ENCODE measurements around the gene MAPK9.

Gene MAPK9

GRCh38 chr5:180291943-180292831 lies at the start of gene MAPK9:
TSS of gene MAPK9 (minus strand) at chr5:180292083. CDS start at chr5:180280561, 11,522 bp downstream.
- in situ Hi-C loops (cut with HindIII; ENCODE audit: low sequenced_read_pairs) = no loop called here

- in situ Hi-C loops (cut with HindIII; ENCODE audit: low sequenced_read_pairs) = no loop called here
These were observed 49.7 kb upstream of the MAPK9 start for GRCh38 chr5:180341595-180341994.

GRCh38 chr5:180340856-180341255 lies 49.0 kb upstream of the MAPK9 start:
- in situ Hi-C loops (cut with HindIII; ENCODE audit: low sequenced_read_pairs) = no loop called here

- in situ Hi-C loops (cut with HindIII; ENCODE audit: low sequenced_read_pairs) = no loop called here
These were observed 47.8 kb upstream of the MAPK9 start for GRCh38 chr5:180339583-180340183.

- in situ Hi-C loops (cut with HindIII; ENCODE audit: low sequenced_read_pairs) = no loop called here
These were observed 46.3 kb upstream of the MAPK9 start for GRCh38 chr5:180338001-180338707.

GRCh38 chr5:180336234-180337020 lies 44.5 kb upstream of the MAPK9 start:
- in situ Hi-C loops (cut with HindIII; ENCODE audit: low sequenced_read_pairs) = no loop called here

GRCh38 chr5:180335614-180336233 lies 43.8 kb upstream of the MAPK9 start:
- in situ Hi-C loops (cut with HindIII; ENCODE audit: low sequenced_read_pairs) = no loop called here

- in situ Hi-C loops (cut with HindIII; ENCODE audit: low sequenced_read_pairs) = no loop called here
These were observed 43.1 kb upstream of the MAPK9 start for GRCh38 chr5:180334751-180335613.

- in situ Hi-C loops (cut with HindIII; ENCODE audit: low sequenced_read_pairs) = no loop called here
These were observed 42.3 kb upstream of the MAPK9 start for GRCh38 chr5:180334176-180334575.

GRCh38 chr5:180333661-180334060 lies 41.8 kb upstream of the MAPK9 start:
- in situ Hi-C loops (cut with HindIII; ENCODE audit: low sequenced_read_pairs) = no loop called here

- in situ Hi-C loops (cut with HindIII; ENCODE audit: low sequenced_read_pairs) = no loop called here
These were observed 41.0 kb upstream of the MAPK9 start for GRCh38 chr5:180332861-180333260.

GRCh38 chr5:180332051-180332517 lies 40.2 kb upstream of the MAPK9 start:
- in situ Hi-C loops (cut with HindIII; ENCODE audit: low sequenced_read_pairs) = no loop called here

- in situ Hi-C loops (cut with HindIII; ENCODE audit: low sequenced_read_pairs) = no loop called here
These were observed 39.7 kb upstream of the MAPK9 start for GRCh38 chr5:180331647-180331950.

GRCh38 chr5:180330810-180331646 lies 39.1 kb upstream of the MAPK9 start:
- in situ Hi-C loops (cut with HindIII; ENCODE audit: low sequenced_read_pairs) = no loop called here

GRCh38 chr5:180330270-180330648 lies 38.4 kb upstream of the MAPK9 start:
- in situ Hi-C loops (cut with HindIII; ENCODE audit: low sequenced_read_pairs) = no loop called here

- in situ Hi-C loops (cut with HindIII; ENCODE audit: low sequenced_read_pairs) = loop anchor here (5.0 kb wide), 1 partner anchor 53 kb away; no protein-coding TSS in a partner anchor
These were observed 37.9 kb upstream of the MAPK9 start for GRCh38 chr5:180329606-180330269.

- in situ Hi-C loops (cut with HindIII; ENCODE audit: low sequenced_read_pairs) = loop anchor here (5.0 kb wide), 1 partner anchor 53 kb away; no protein-coding TSS in a partner anchor
These were observed 37.2 kb upstream of the MAPK9 start for GRCh38 chr5:180329138-180329435.
